GM12872 (cell line): Measurements from ENCODE around the gene ZNF22.

Experiments used
- CTCF ChIP-seq: IDR thresholded peaks from 3 replicates; pipeline ENCODE4 v1.5.1; 2011; ENCODE audit warnings: low read depth, mild to moderate bottlenecking, low read length, moderate library complexity; ENCODE audit not compliant: insufficient read depth

ZNF22 gene

GRCh38 chr10:44975431-44976331, 25.0 kb upstream of the ZNF22 start:
- no peak for TF ChIP-seq CTCF

- TF ChIP-seq CTCF: no peak
Measured at GRCh38 chr10:44976352-44977198, 24.1 kb upstream of the ZNF22 start.

GRCh38 chr10:44977287-44978212, 23.2 kb upstream of the ZNF22 start:
- no peak for TF ChIP-seq CTCF

- TF ChIP-seq CTCF: no peak
Measured at GRCh38 chr10:44978213-44978569, 22.5 kb upstream of the ZNF22 start.

DNA sequence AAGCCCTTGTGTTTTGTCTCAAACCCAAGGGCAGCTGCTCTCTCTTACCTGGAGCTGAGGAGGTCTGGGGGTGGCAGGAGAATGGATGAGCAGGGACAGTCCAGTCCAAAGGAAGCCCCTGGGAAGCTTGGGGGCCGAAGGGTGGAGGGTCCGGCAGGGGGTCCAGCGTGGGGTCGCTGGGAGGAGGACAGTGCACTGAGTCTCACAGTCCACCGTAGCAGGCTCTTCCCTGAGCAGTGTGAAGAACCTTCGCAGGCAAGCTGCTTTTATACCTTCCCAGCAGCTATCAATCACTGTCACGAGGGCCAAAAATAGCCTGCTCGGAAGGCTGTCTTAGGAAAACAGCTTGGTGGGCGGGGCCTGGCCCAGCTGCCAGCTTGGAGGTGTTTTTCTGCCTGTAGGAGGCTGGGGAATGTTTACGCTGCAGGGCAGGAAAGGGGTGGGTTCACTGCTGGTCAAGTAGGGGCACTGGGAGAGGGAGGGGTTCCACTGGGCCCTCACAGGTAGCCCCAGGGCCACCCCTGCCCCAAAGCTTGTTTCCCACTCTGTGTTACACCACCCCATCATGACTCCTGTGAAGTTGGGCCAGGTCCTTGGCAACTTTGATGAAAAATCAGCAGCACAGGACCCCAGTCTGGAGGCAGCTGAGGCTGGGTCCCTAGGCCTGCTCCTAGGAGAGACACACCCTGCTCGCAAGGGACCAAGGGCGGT, 22.0 kb upstream of the ZNF22 start, which contains the start of gene DEPP1:
TSS of gene DEPP1 (minus strand) at position 240 of the 711 bp plus-strand sequence. CDS start 779 bp downstream, outside the sequence.
- TF ChIP-seq CTCF: no peak

DNA sequence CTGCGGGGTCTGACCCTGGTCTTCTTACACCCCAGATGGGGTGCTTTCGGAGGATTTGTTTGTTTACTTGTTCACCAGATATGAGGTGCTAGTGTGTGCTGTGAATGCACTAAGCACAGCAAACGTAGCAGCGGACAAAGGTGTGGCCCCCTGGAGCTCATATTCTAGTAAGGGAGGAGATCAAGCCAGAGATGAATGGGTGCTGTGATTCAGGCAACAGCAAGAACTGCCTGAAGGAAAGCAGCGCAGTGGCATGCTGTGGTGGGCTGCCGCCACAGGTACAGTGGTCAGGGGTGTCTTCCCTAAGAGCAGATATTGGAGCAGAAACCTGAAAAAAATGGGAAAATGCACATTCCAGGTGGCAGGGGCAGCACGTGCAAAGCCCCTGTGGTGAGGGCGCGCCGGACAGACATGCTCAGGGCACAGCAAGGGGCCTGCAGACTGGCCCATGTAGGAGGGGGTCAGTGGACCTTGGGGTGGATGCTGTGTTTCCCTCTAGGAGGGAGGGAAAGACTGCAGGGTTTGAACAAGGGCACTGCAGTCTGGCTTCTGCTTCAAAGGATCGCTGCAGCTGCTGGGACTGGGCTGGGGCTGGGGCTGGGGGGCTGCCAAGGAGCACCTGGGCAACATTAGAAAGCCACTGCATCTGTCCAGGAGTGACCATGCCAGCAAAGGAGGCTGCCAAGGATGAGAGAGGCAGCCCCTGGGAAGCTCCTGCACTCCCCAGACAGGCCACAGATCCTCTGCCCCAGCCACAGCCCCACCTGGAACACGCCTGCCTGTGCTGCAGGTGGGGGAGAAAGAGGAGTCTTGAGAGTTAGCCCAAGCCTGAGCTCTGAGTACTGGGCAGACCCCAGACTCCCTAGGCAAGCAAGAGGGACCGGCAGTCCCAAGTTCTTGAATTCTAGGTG, 21.2 kb upstream of the ZNF22 start:
- no peak for TF ChIP-seq CTCF
